ENCODE measurements around the gene CEP95. TPM values are rescaled to one million over a fixed set of nuclear protein-coding genes. Genes with fewer than 3 reads are reported as not detected.

CEP95 gene
- polyA plus RNA-seq, 3 donors, result 4.6 to 42.1 (median 5.0) TPM

DNA sequence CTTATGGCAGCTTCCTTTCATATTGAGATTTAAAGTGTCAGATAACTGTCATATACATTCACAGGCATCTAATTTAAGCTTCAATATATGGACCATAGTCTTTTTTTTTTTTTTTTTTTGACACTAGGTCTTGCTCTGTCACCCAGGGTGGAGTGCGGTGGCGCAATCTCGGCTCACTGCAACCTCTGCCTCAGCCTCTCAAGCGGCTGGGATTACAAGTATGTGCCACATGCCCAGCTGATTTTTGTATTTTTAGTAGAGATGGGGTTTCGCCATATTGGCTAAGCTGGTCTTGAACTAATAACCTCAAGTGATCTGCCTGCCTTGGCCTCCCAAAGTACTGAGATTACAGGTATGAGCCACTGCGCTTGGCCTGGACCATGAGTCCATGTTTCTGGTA, 13.6 kb downstream of the CEP95 start:
- Histone ChIP-seq H4K20me1 (ENCODE audit: insufficient read depth, low read length) (no peaks in the 10 kb centered on the region), H2AFZ (ENCODE audit: insufficient read depth, low read depth, low read length, poor library complexity, severe bottlenecking) (no peak overlapping the region), H3K4me3 (replicated peaks in 1 of 3; ENCODE audit: low read depth in 2 of 3, low read length in 3 of 3) (no peak overlapping the region), H3K79me2 (ENCODE audit: insufficient read depth, low read length) (peaks cover 2% of the 10 kb centered on the region), H3K9me3 (replicated peaks in 1 of 2; ENCODE audit: control insufficient read depth in 1 of 2, insufficient read depth in 1 of 2, low read length in 2 of 2) (no peaks in the 10 kb centered on the region), H3K4me1 (ENCODE audit: control insufficient read depth in 1 of 2, insufficient read depth in 2 of 2, low read length in 2 of 2) (no peaks in the 10 kb centered on the region), H3K27ac (ENCODE audit: low read depth in 1 of 2, low read length in 2 of 2) (no peak overlapping the region), H3K36me3 (replicated peaks in 1 of 2; ENCODE audit: control insufficient read depth in 1 of 2, insufficient read depth in 2 of 2, low read length in 2 of 2) (peaks cover 75 to 100% of the 10 kb centered on the region in 2 donors), H3K4me2 (replicated peaks; ENCODE audit: extremely low read depth, low read length, poor library complexity, severe bottlenecking) (no peak overlapping the region), H3K9ac (ENCODE audit: insufficient read depth, low read length, poor library complexity, severe bottlenecking) (no peak overlapping the region), H3K27me3 (ENCODE audit: control insufficient read depth in 2 of 2, insufficient read depth in 2 of 2, low read length in 2 of 2) (no peaks in the 10 kb centered on the region)
- TF ChIP-seq CTCF (IDR thresholded peaks at IDR 0.05), result no peak
- H3K27me3 Mint-ChIP-seq (ENCODE audit: low read depth in 3 of 3), result no peaks in the 10 kb centered on the region
- peaks cover 7% of the 10 kb centered on the region for H3K4me1 Mint-ChIP-seq
- no peak overlapping the region for H3K4me3 Mint-ChIP-seq
- intact Hi-C loops (cut with micrococcal nuclease), result no loop called here
- H3K27ac Mint-ChIP-seq, result peak overlapping the region in 1 of 7 donors; percentile 69
- H3K36me3 Mint-ChIP-seq, result peaks cover 57 to 88% of the 10 kb centered on the region in 2 donors
- 65% methylated on average over 4 of the region's 6 CpGs for WGBS (ENCODE audit: insufficient coverage)
- DNase-seq, result no peak
- no peaks in the 10 kb centered on the region for H3K9me3 Mint-ChIP-seq

GRCh38 chr17:64527914-64528313, 21.1 kb downstream of the CEP95 start:
- 95% methylated on average over 2 of the region's 2 CpGs for WGBS (ENCODE audit: insufficient coverage)
- no peak for TF ChIP-seq CTCF (IDR thresholded peaks at IDR 0.05)
- no peak for DNase-seq
- peaks cover 79 to 95% of the 10 kb centered on the region in 2 donors for H3K36me3 Mint-ChIP-seq
- H3K9me3 Mint-ChIP-seq, result no peaks in the 10 kb centered on the region
- no peak overlapping the region for H3K9ac ChIP-seq (ENCODE audit: insufficient read depth, low read length, poor library complexity, severe bottlenecking)
- no peaks in the 10 kb centered on the region for H3K4me1 Mint-ChIP-seq
- H3K4me2 ChIP-seq (replicated peaks; ENCODE audit: extremely low read depth, low read length, poor library complexity, severe bottlenecking), result no peak overlapping the region
- no peak overlapping the region for H2AFZ ChIP-seq (ENCODE audit: insufficient read depth, low read depth, low read length, poor library complexity, severe bottlenecking)
- H4K20me1 ChIP-seq (ENCODE audit: insufficient read depth, low read length), result no peaks in the 10 kb centered on the region
- H3K9me3 ChIP-seq (replicated peaks in 1 of 2; ENCODE audit: control insufficient read depth in 1 of 2, insufficient read depth in 1 of 2, low read length in 2 of 2), result no peaks in the 10 kb centered on the region
- peaks cover 2% of the 10 kb centered on the region for H3K79me2 ChIP-seq (ENCODE audit: insufficient read depth, low read length)
- no peak overlapping the region for H3K27ac Mint-ChIP-seq
- no peaks in the 10 kb centered on the region for H3K27me3 Mint-ChIP-seq (ENCODE audit: low read depth in 3 of 3)
- H3K36me3 ChIP-seq (replicated peaks in 1 of 2; ENCODE audit: control insufficient read depth in 1 of 2, insufficient read depth in 2 of 2, low read length in 2 of 2), result peaks cover 94 to 100% of the 10 kb centered on the region in 2 donors
- H3K4me1 ChIP-seq (ENCODE audit: control insufficient read depth in 1 of 2, insufficient read depth in 2 of 2, low read length in 2 of 2), result no peaks in the 10 kb centered on the region
- H3K4me3 ChIP-seq (replicated peaks in 1 of 3; ENCODE audit: low read depth in 2 of 3, low read length in 3 of 3), result no peak overlapping the region
- intact Hi-C loops (cut with micrococcal nuclease), result no loop called here
- H3K4me3 Mint-ChIP-seq, result no peak overlapping the region
- H3K27me3 ChIP-seq (ENCODE audit: control insufficient read depth in 2 of 2, insufficient read depth in 2 of 2, low read length in 2 of 2), result no peaks in the 10 kb centered on the region
- H3K27ac ChIP-seq (ENCODE audit: low read depth in 1 of 2, low read length in 2 of 2), result no peak overlapping the region

Measured in CD14-positive monocyte (primary cell).